Activated CD8-positive, alpha-beta T cell treated with anti-CD3 and anti-CD28 coated beads for 36 hours (primary cell): ENCODE data around the gene H2AZ1. TPM values are rescaled to one million over a fixed set of nuclear protein-coding genes. Genes with fewer than 3 reads are reported as not detected.

ENCODE experiments used
- ATAC-seq: fragments of 200-7000 bp; cut with Tn5 transposase; one replicate; pipeline ENCODE4 v1.10.0; 2021; ENCODE audit warnings: mild to moderate bottlenecking, moderate library complexity
- CTCF ChIA-PET: fragments of 350-600 bp; sonication (Branson Sonifier 250); formaldehyde crosslinking; loops from one replicate; lab custom pipeline; 2021; ENCODE audit warnings: antibody characterized with exemption; lab: Charles Lee
- POLR2A ChIA-PET: fragments of 350-600 bp; sonication (Branson Sonifier 250); formaldehyde crosslinking; loops from one replicate; lab custom pipeline; 2021; ENCODE audit warnings: antibody characterized with exemption; lab: Charles Lee
- DNase-seq: peaks from one replicate; pipeline ENCODE4 v3.0.0-alpha.2; 2020
- H3K27ac Mint-ChIP-seq: one replicate; pipeline ENCODE4 v1.8.0; 2021; ENCODE audit warnings: mild to moderate bottlenecking, mixed read lengths
- H3K27me3 Mint-ChIP-seq: one replicate; pipeline ENCODE4 v1.8.0; 2021; ENCODE audit warnings: mixed read lengths
- H3K36me3 Mint-ChIP-seq: one replicate; pipeline ENCODE4 v1.8.0; 2021; ENCODE audit warnings: low read depth, mixed read lengths
- H3K4me1 Mint-ChIP-seq: one replicate; pipeline ENCODE4 v1.8.0; 2021; ENCODE audit warnings: low read depth, mixed read lengths
- H3K4me3 Mint-ChIP-seq: one replicate; pipeline ENCODE4 v1.8.0; 2021; ENCODE audit warnings: mild to moderate bottlenecking, moderate library complexity, mixed read lengths
- H3K9me3 Mint-ChIP-seq: one replicate; pipeline ENCODE4 v1.8.0; 2021; ENCODE audit warnings: mixed read lengths
- intact Hi-C: fragments of 100-400 bp; cut with micrococcal nuclease; formaldehyde crosslinking; loops from one replicate; pipeline ENCODE4 v1.10.0; 2022
- total RNA-seq, 2 experiments: library from RNA; stranded (reverse); gene quantifications; one replicate each; pipeline ENCODE4 v1.2.3, GENCODE V29; 2021
- TF ChIP-seq, protein P1 (sequence below): fragments of 200-600 bp; IDR thresholded peaks from one replicate; pipeline ENCODE4 v1.8.0; 2022; ENCODE audit warnings: antibody characterized with exemption, mild to moderate bottlenecking

The H2AZ1 gene
- total RNA-seq, 2 experiments from 2014 or later: 631 to 637 TPM

DNA sequence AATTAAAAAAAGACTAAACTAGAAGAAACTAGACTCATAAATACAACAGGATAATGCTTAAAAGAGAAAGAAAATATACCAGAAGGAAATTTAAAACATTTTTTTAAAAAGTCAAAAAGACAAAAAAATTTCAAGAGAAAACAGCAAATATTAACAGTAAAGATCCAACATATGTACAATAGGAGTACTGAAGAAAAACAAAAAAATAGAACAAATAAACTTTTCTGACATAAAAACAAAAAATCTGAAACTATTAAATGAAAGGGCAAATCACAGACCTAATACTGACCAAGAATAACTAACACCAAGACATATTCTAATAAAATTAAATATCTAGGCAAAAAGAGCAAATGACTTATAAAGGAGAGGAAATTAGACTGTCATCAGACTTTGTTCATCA is 15.2 kb downstream of the H2AZ1 start:
- POLR2A ChIA-PET: no interaction called here

DNA sequence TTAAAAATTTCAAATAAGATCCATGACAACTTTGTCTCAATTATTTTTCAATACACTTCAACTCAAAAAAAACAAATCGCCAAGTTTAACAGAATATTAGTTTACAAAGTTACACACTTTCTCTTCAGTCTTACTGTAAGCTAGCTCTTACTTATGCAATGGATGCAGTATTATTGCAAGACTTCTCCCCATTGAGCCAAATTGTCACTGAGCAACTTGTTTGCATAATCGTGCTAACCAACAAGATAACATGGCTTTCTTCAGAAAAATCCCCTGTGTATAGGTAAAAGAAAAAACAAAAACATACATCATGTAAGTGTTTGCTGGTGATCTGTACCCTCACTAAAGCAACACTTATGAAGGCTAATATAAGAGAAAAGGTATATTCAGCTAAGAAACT is 22.5 kb downstream of the H2AZ1 start:
- intact Hi-C loops: no loop called here
- no peak for DNase-seq
- Mint-ChIP-seq H3K4me3 (no peak overlapping the region), H3K9me3 (no peaks in the 10 kb centered on the region), H3K4me1 (peaks cover 32% of the 10 kb centered on the region), H3K27me3 (no peaks in the 10 kb centered on the region), H3K27ac (no peak overlapping the region), H3K36me3 (peaks cover 28% of the 10 kb centered on the region)
- TF ChIP-seq, protein P1, sequence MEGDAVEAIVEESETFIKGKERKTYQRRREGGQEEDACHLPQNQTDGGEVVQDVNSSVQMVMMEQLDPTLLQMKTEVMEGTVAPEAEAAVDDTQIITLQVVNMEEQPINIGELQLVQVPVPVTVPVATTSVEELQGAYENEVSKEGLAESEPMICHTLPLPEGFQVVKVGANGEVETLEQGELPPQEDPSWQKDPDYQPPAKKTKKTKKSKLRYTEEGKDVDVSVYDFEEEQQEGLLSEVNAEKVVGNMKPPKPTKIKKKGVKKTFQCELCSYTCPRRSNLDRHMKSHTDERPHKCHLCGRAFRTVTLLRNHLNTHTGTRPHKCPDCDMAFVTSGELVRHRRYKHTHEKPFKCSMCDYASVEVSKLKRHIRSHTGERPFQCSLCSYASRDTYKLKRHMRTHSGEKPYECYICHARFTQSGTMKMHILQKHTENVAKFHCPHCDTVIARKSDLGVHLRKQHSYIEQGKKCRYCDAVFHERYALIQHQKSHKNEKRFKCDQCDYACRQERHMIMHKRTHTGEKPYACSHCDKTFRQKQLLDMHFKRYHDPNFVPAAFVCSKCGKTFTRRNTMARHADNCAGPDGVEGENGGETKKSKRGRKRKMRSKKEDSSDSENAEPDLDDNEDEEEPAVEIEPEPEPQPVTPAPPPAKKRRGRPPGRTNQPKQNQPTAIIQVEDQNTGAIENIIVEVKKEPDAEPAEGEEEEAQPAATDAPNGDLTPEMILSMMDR: no peak
- ChIA-PET POLR2A (interaction anchor here (1.3 kb wide), 1 partner anchor 19 kb away, joined by 4 read pairs; no protein-coding TSS in a partner anchor), CTCF (interaction anchor here (1.1 to 2.0 kb wide), 2 partner anchors 12 to 13 kb away, joined by 4 to 6 read pairs; no protein-coding TSS in a partner anchor)
- no peak for ATAC-seq

More for the DNA sequence above, 15.2 kb downstream of the H2AZ1 start:
- Mint-ChIP-seq H3K36me3 (peaks cover 50% of the 10 kb centered on the region), H3K4me3 (no peak overlapping the region), H3K27me3 (no peaks in the 10 kb centered on the region), H3K27ac (no peak overlapping the region), H3K4me1 (peaks cover 39% of the 10 kb centered on the region), H3K9me3 (peaks cover 9% of the 10 kb centered on the region)
- no peak for DNase-seq
- intact Hi-C loops: no loop called here
- no peak for ATAC-seq
- CTCF ChIA-PET: no interaction called here
- TF ChIP-seq, protein P1: no peak

DNA sequence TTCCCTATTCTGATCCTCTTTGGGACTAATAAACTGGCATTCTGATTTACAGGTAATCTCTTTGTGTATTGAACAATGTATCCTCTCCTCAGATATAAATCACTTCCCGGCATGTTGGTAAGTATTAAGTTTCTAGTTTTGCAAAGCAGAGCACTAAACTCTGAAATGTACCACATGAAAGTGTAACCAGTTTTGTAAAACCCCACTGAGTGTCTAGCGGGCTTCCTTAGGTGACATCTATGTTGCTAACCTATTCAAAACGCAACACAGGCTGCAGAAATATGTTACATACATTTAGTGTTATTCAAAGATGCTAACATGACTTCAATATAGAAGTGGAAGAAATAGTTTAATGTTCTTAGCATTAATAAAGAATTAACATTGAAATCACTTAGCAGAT is 28.9 kb downstream of the H2AZ1 start:
- no peaks in the 10 kb centered on the region for H3K27me3 Mint-ChIP-seq
- peaks cover 29% of the 10 kb centered on the region for H3K4me1 Mint-ChIP-seq
- CTCF ChIA-PET: interaction anchor here (1.5 kb wide), 1 partner anchor 28 kb away, joined by 3 read pairs; no protein-coding TSS in a partner anchor
- peak overlapping the region; percentile 68 for H3K27ac Mint-ChIP-seq
- intact Hi-C loops: no loop called here
- H3K36me3 Mint-ChIP-seq: peaks cover 42% of the 10 kb centered on the region
- ATAC-seq (peak; percentile 62), DNase-seq (peak; percentile 13)
- TF ChIP-seq, protein P1: no peak
- H3K9me3 Mint-ChIP-seq: no peaks in the 10 kb centered on the region
- H3K4me3 Mint-ChIP-seq: no peak overlapping the region
- POLR2A ChIA-PET: no interaction called here

DNA sequence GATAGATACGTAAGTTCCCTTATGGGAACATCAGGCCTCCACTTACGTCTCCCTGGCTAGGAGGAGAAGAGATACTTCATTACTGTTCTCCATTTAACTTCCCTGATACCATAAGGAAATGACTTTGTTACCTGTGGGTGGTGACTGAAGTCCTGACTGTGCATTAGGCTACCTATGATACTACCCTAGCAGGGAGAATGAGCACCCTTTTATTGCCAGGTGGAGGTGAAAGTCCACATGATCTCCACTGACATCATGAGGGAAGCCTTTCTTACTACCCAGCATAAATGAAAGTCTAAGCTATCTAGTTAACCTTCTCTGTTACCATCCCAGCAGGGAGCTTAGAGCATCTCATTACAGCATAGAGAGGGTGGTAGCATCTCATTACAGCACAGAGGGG is 31.4 kb downstream of the H2AZ1 start:
- Mint-ChIP-seq H3K4me3 (no peak overlapping the region), H3K4me1 (peaks cover 29% of the 10 kb centered on the region), H3K27ac (no peak overlapping the region), H3K36me3 (peaks cover 53% of the 10 kb centered on the region), H3K9me3 (no peaks in the 10 kb centered on the region), H3K27me3 (no peaks in the 10 kb centered on the region)
- POLR2A ChIA-PET: interaction anchor here (1.7 kb wide), 1 partner anchor 28 kb away, joined by 4 read pairs; the partner anchor contains the start of gene DNAJB14
- intact Hi-C loops: no loop called here
- DNase-seq (no peak), ATAC-seq (no peak)
- CTCF ChIA-PET: interaction anchor here (0.6 kb wide), 1 partner anchor 24 kb away, joined by 3 read pairs; the partner anchor contains the start of gene LAMTOR3
- TF ChIP-seq, protein P1: no peak

DNA sequence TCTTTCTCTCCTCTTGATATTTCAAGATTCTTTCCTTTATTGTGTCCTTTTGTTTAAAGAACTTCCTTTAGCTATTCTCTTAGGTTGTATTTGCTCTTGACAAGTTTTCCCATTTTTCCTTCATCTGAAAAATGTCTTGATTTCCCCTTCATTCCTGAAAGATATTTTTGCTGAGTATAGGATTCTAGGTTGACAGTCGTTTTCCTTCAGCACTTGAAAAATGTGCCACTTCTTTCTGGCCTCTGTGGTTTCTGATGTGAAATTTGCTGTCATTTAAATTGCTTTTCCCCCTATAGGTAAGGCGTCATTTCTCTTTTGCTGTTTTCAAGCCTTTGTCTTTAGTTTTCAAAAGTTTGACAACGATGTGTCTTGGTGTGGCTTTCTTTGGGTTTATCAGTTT is 32.5 kb downstream of the H2AZ1 start:
- no peak for DNase-seq
- Mint-ChIP-seq H3K36me3 (peaks cover 54% of the 10 kb centered on the region), H3K9me3 (no peaks in the 10 kb centered on the region), H3K27me3 (no peaks in the 10 kb centered on the region), H3K27ac (no peak overlapping the region), H3K4me1 (peaks cover 27% of the 10 kb centered on the region), H3K4me3 (no peak overlapping the region)
- intact Hi-C loops: no loop called here
- ChIA-PET POLR2A (interaction anchor here (1.7 kb wide), 1 partner anchor 29 kb away, joined by 4 read pairs; the partner anchor contains the start of gene DNAJB14), CTCF (no interaction called here)
- no peak for ATAC-seq
- TF ChIP-seq, protein P1: no peak
